ENCODE results near the gene ERBIN. TPM values are rescaled to one million over a fixed set of nuclear protein-coding genes. Genes with fewer than 3 reads are reported as not detected.

ERBIN gene
- total and polyA plus RNA-seq, 9 of the 15 experiments (the other 6 are each of a cell fraction or from before 2014, with no cell fraction given): 11.9 to 72.8 (median 41.7) TPM

DNA sequence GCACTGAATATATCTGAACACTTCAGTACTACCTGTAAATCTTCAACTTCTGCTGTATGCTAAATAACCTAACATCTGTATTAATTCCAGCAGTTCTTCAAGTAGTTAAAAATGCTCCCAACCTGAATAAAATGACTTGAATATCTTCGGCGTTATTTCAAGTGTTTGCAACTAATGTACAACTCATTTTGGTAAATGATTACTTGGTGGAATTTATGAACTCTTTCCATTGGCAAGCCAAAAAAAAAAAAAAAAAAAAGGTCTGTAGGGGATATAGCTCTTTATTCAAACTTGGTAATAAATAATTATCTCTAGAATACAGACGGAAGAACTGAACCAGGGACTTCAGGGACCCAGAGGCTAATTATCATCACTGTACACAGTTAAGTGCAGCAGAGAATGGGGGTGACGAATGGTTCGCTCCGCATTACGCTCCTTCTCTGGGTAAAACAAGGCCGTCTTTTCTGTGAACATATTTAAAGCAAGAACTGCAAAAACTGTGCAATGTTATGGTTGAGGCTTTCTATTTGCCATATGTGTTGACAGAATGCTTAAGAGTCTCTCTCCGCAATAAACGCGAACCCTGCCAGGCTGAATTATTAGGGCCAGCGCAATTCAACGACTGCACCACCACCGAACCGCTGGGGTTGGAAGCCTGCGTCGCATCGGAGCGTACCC is 1.9 kb upstream of the ERBIN start:
- intact Hi-C loops (cut with micrococcal nuclease): loop anchor here (5.0 to 10.0 kb wide), 2 partner anchors 202 to 300 kb away; partner anchors contain the start of genes NLN, SGTB, SHLD3 and TRAPPC13
- Histone ChIP-seq H3K36me3 (ENCODE audit: control insufficient read depth, insufficient read depth, low read length) (no peaks in the 10 kb centered on the region), H3K9me3 (replicated peaks; ENCODE audit: control insufficient read depth, insufficient read depth, low read depth, low read length) (no peaks in the 10 kb centered on the region), H3K27me3 (ENCODE audit: control insufficient read depth in 2 of 2, insufficient read depth in 2 of 2, low read length in 2 of 2) (no peaks in the 10 kb centered on the region), H3K27ac (ENCODE audit: extremely low read depth, low read depth, low read length) (peak overlapping the region; percentile 82), H3K4me3 (peak overlapping the region; percentile 90), H3K9ac (ENCODE audit: insufficient read depth in 1 of 2, low read depth in 2 of 2, low read length in 2 of 2) (peak overlapping the region; percentile 64 to 97), H3K9me1 (ENCODE audit: control insufficient read depth, insufficient read depth, low read length) (no peaks in the 10 kb centered on the region), H3K79me2 (ENCODE audit: control insufficient read depth, insufficient read depth, low read length) (peaks cover 47% of the 10 kb centered on the region), H3K4me1 (replicated peaks in 1 of 2; ENCODE audit: control insufficient read depth in 2 of 2, insufficient read depth in 2 of 2, low read length in 2 of 2) (peaks cover 2 to 12% of the 10 kb centered on the region in 2 experiments; a peak in 4 of 5 replicates), H2AFZ (ENCODE audit: low read depth, low read length) (peak overlapping the region; percentile 88), H4K20me1 (replicated peaks; ENCODE audit: control insufficient read depth, insufficient read depth, low read length) (no peaks in the 10 kb centered on the region), H3K4me2 (ENCODE audit: insufficient read depth, low read length) (peak overlapping the region; percentile 88)
- no peak for FAIRE-seq
- POLR2A ChIA-PET: interaction anchor here (0.6 to 1.1 kb wide), 6 partner anchors 10 to 62 kb away, joined by 3 to 4 read pairs (median 3); no protein-coding TSS in a partner anchor
- WGBS (ENCODE audit: insufficient coverage, low coverage, missing lambda C conversion rate): 7% methylated on average over 19 of the region's 19 CpGs
- ATAC-seq: no peak; the same call in 2 of the 3 replicates
- TSS peak; percentile 77 for BruUV-seq (replicated peaks)
- in situ Hi-C loops (cut with MboI): loop anchor here (5.0 kb wide), 1 partner anchor 108 kb away; no protein-coding TSS in a partner anchor
- CTCF ChIA-PET (ENCODE audit: low intra/inter-chr PET ratio): no interaction called here
- DNase-seq (ENCODE audit: extremely low read depth in 1 of 4, low spot score in 3 of 4): peak in 2 of 4 experiments; percentile 38 to 45
- TF ChIP-seq NRF1 (conservative IDR thresholded peaks at IDR 0.05 in 1 of 2, IDR thresholded peaks at IDR 0.05 in 1 of 2): 0 out of 4 replicates have a peak, but pooled peaks of 1 of the 2 experiments have one; percentile 60
- no peak for TF ChIP-seq DDX20 (tag; IDR thresholded peaks at IDR 0.05; ENCODE audit: low read depth)
- TF ChIP-seq, protein P1, sequence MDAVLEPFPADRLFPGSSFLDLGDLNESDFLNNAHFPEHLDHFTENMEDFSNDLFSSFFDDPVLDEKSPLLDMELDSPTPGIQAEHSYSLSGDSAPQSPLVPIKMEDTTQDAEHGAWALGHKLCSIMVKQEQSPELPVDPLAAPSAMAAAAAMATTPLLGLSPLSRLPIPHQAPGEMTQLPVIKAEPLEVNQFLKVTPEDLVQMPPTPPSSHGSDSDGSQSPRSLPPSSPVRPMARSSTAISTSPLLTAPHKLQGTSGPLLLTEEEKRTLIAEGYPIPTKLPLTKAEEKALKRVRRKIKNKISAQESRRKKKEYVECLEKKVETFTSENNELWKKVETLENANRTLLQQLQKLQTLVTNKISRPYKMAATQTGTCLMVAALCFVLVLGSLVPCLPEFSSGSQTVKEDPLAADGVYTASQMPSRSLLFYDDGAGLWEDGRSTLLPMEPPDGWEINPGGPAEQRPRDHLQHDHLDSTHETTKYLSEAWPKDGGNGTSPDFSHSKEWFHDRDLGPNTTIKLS (IDR thresholded peaks at IDR 0.05; ENCODE audit: borderline replicate concordance, low read depth): no peak
- TF ChIP-seq, protein P2, sequence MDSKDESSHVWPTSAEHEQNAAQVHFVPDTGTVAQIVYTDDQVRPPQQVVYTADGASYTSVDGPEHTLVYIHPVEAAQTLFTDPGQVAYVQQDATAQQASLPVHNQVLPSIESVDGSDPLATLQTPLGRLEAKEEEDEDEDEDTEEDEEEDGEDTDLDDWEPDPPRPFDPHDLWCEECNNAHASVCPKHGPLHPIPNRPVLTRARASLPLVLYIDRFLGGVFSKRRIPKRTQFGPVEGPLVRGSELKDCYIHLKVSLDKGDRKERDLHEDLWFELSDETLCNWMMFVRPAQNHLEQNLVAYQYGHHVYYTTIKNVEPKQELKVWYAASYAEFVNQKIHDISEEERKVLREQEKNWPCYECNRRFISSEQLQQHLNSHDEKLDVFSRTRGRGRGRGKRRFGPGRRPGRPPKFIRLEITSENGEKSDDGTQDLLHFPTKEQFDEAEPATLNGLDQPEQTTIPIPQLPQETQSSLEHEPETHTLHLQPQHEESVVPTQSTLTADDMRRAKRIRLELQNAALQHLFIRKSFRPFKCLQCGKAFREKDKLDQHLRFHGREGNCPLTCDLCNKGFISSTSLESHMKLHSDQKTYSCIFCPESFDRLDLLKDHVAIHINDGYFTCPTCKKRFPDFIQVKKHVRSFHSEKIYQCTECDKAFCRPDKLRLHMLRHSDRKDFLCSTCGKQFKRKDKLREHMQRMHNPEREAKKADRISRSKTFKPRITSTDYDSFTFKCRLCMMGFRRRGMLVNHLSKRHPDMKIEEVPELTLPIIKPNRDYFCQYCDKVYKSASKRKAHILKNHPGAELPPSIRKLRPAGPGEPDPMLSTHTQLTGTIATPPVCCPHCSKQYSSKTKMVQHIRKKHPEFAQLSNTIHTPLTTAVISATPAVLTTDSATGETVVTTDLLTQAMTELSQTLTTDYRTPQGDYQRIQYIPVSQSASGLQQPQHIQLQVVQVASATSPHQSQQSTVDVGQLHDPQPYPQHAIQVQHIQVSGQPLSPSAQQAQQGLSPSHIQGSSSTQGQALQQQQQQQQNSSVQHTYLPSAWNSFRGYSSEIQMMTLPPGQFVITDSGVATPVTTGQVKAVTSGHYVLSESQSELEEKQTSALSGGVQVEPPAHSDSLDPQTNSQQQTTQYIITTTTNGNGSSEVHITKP (IDR thresholded peaks at IDR 0.05; ENCODE audit: partially characterized antibody): peak; percentile 96
- TF ChIP-seq NFIX (CRISPR knock-in tag; IDR thresholded peaks at IDR 0.05; ENCODE audit: low read depth): no peak
- TF ChIP-seq POLR2A (conservative IDR thresholded peaks at IDR 0.05): 0 out of 2 replicates have a peak, but pooled peaks have one; percentile 17
- peak; percentile 41 for TF ChIP-seq KDM5B (IDR thresholded peaks at IDR 0.05; ENCODE audit: insufficient replicate concordance, low read depth, low read length)
- TF ChIP-seq SRSF3 (IDR thresholded peaks at IDR 0.05; ENCODE audit: insufficient read depth, low read length): no peak
- no peak for TF ChIP-seq ZNF384 (IDR thresholded peaks at IDR 0.05; ENCODE audit: low read depth, low read length)
- 0 out of 2 replicates have a peak, but pooled peaks have one; percentile 30 for TF ChIP-seq DPF2 (IDR thresholded peaks at IDR 0.05)
- peak; percentile 70 for TF ChIP-seq HNRNPLL (IDR thresholded peaks at IDR 0.05; ENCODE audit: low read depth, low read length, poor library complexity, severe bottlenecking)
- TF ChIP-seq, protein P3, sequence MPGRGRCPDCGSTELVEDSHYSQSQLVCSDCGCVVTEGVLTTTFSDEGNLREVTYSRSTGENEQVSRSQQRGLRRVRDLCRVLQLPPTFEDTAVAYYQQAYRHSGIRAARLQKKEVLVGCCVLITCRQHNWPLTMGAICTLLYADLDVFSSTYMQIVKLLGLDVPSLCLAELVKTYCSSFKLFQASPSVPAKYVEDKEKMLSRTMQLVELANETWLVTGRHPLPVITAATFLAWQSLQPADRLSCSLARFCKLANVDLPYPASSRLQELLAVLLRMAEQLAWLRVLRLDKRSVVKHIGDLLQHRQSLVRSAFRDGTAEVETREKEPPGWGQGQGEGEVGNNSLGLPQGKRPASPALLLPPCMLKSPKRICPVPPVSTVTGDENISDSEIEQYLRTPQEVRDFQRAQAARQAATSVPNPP (IDR thresholded peaks at IDR 0.05; ENCODE audit: borderline replicate concordance, insufficient read depth, insufficient read length): no peak
- 0 out of 2 replicates have a peak, but pooled peaks have one; percentile 36 for TF ChIP-seq LCOR (CRISPR knock-in tag; IDR thresholded peaks at IDR 0.05)
- TF ChIP-seq RBM15 (IDR thresholded peaks at IDR 0.05; ENCODE audit: insufficient read depth, low read length): no peak
- no peak for TF ChIP-seq SP1 (CRISPR knock-in tag; IDR thresholded peaks at IDR 0.05)

Data from K562 (cell line).